ENCODE data around the gene SNRNP200.
"Not testable (repeated sequence)": the region's sequence is repeated elsewhere in the genome, so short reads cannot be mapped to it uniquely, and the experiment has no call there.

SNRNP200 gene

GRCh38 chr2:96261328-96262003 is 43.9 kb downstream of the SNRNP200 start:
- H3K4me2 ChIP-seq (ENCODE audit: low read length), result peak overlapping the region; percentile 33

GRCh38 chr2:96260387-96261260 is 44.7 kb downstream of the SNRNP200 start:
- Histone ChIP-seq H2AFZ (peak overlapping the region; percentile 40), H3K9ac (no peak overlapping the region), H3K4me1 (peaks cover 49% of the 10 kb centered on the region), H3K36me3 (ENCODE audit: control insufficient read depth, insufficient read depth, low read length) (no peaks in the 10 kb centered on the region), H3K27me3 (ENCODE audit: control insufficient read depth, insufficient read depth, low read length) (no peaks in the 10 kb centered on the region), H3K4me3 (ENCODE audit: low read depth, low read length) (peak overlapping the region; percentile 24), H3K79me2 (peaks cover 62% of the 10 kb centered on the region), H3K27ac (peak overlapping the region; percentile 92), H3K9me3 (ENCODE audit: control insufficient read depth, low read length) (no peaks in the 10 kb centered on the region), H3K4me2 (ENCODE audit: low read length) (peak overlapping the region; percentile 33)
- peak; percentile 60 for TF ChIP-seq CTCF (IDR thresholded peaks at IDR 0.05)

More at GRCh38 chr2:96261328-96262003, 43.9 kb downstream of the SNRNP200 start:
- Histone ChIP-seq H3K36me3 (ENCODE audit: control insufficient read depth, insufficient read depth, low read length) (no peaks in the 10 kb centered on the region), H3K79me2 (peaks cover 57% of the 10 kb centered on the region), H3K9ac (no peak overlapping the region), H3K4me3 (ENCODE audit: low read depth, low read length) (peak overlapping the region; percentile 24), H3K27ac (peak overlapping the region; percentile 92), H2AFZ (no peak overlapping the region), H3K4me1 (peaks cover 49% of the 10 kb centered on the region), H3K27me3 (ENCODE audit: control insufficient read depth, insufficient read depth, low read length) (no peaks in the 10 kb centered on the region), H3K9me3 (ENCODE audit: control insufficient read depth, low read length) (no peaks in the 10 kb centered on the region)
- no peak for TF ChIP-seq CTCF (IDR thresholded peaks at IDR 0.05)

GRCh38 chr2:96259497-96259921 is 45.8 kb downstream of the SNRNP200 start:
- Histone ChIP-seq H3K9ac (no peak overlapping the region), H3K36me3 (ENCODE audit: control insufficient read depth, insufficient read depth, low read length) (no peaks in the 10 kb centered on the region), H3K4me1 (peaks cover 46% of the 10 kb centered on the region), H3K4me2 (ENCODE audit: low read length) (peak overlapping the region; percentile 33), H3K79me2 (peaks cover 66% of the 10 kb centered on the region), H3K27me3 (ENCODE audit: control insufficient read depth, insufficient read depth, low read length) (no peaks in the 10 kb centered on the region), H3K9me3 (ENCODE audit: control insufficient read depth, low read length) (no peaks in the 10 kb centered on the region), H2AFZ (no peak overlapping the region), H3K27ac (peak overlapping the region; percentile 92), H3K4me3 (ENCODE audit: low read depth, low read length) (peak overlapping the region; percentile 7)
- TF ChIP-seq CTCF (IDR thresholded peaks at IDR 0.05), result no peak

- H2AFZ ChIP-seq, result no peak overlapping the region
- no peak overlapping the region for H3K4me3 ChIP-seq (ENCODE audit: low read depth, low read length)
- no peaks in the 10 kb centered on the region for H3K9me3 ChIP-seq (ENCODE audit: control insufficient read depth, low read length)
- H3K27me3 ChIP-seq (ENCODE audit: control insufficient read depth, insufficient read depth, low read length), result no peaks in the 10 kb centered on the region
- H3K79me2 ChIP-seq, result peaks cover 65% of the 10 kb centered on the region
- H3K27ac ChIP-seq, result peak overlapping the region; percentile 92
- H3K4me1 ChIP-seq, result peaks cover 37% of the 10 kb centered on the region
- no peak for TF ChIP-seq CTCF (IDR thresholded peaks at IDR 0.05)
- no peaks in the 10 kb centered on the region for H3K36me3 ChIP-seq (ENCODE audit: control insufficient read depth, insufficient read depth, low read length)
- no peak overlapping the region for H3K9ac ChIP-seq
- H3K4me2 ChIP-seq (ENCODE audit: low read length), result peak overlapping the region; percentile 33
Measured at GRCh38 chr2:96258166-96259022, 47.0 kb downstream of the SNRNP200 start.

GRCh38 chr2:96257744-96258143 is 47.6 kb downstream of the SNRNP200 start:
- H3K4me1 ChIP-seq, result peaks cover 37% of the 10 kb centered on the region
- H3K4me3 ChIP-seq (ENCODE audit: low read depth, low read length), result not testable (repeated sequence)

More at GRCh38 chr2:96257744-96258143, 47.6 kb downstream of the SNRNP200 start:
- H3K9me3 ChIP-seq (ENCODE audit: control insufficient read depth, low read length); H2AFZ ChIP-seq; H3K36me3 ChIP-seq (ENCODE audit: control insufficient read depth, insufficient read depth, low read length); H3K27me3 ChIP-seq (ENCODE audit: control insufficient read depth, insufficient read depth, low read length); H3K9ac ChIP-seq: not testable (repeated sequence)
- Histone ChIP-seq H3K27ac (peak overlapping the region; percentile 92), H3K4me2 (ENCODE audit: low read length) (peak overlapping the region; percentile 33), H3K79me2 (peaks cover 66% of the 10 kb centered on the region)
